Gastroesophageal sphincter (tissue), 4 donors: Measurements from ENCODE around the gene TMEM131. TPM values are rescaled to one million over a fixed set of nuclear protein-coding genes. Genes with fewer than 3 reads are reported as not detected.

Experiments used
- ATAC-seq: fragments of 150-250 bp; one replicate; pipeline ENCODE4 v1.9.1; 2016; ENCODE audit warnings: mild to moderate bottlenecking, moderate library complexity
- H3K27ac ChIP-seq, 4 donors: fragments of 200-600 bp; sonication (generic) in 3 of 4; 1 replicate in 3 of 4; 2 replicates in 1 of 4; pipeline ENCODE4 v1.5.1; 2016 to 2019
- H3K27me3 ChIP-seq: fragments of 200-600 bp; sonication (generic); one replicate; pipeline ENCODE4 v1.5.1; 2019
- H3K36me3 ChIP-seq, 2 donors: fragments of 200-600 bp; sonication (generic); one replicate each; pipeline ENCODE4 v1.5.1; 2019; ENCODE audit warnings: control low read depth in 1 of 2
- H3K4me1 ChIP-seq, 3 donors: fragments of 200-600 bp; sonication (generic); 1 replicate in 2 of 3; 2 replicates in 1 of 3; pipeline ENCODE4 v1.5.1; 2016 to 2019; ENCODE audit warnings: control low read depth in 2 of 3
- H3K4me3 ChIP-seq, 2 donors: fragments of 200-600 bp; sonication (generic); one replicate each; pipeline ENCODE4 v1.5.1; 2019; ENCODE audit warnings: mild to moderate bottlenecking in 1 of 2, moderate library complexity in 1 of 2
- H3K9me3 ChIP-seq, 3 donors: fragments of 200-600 bp; sonication (generic); one replicate each; pipeline ENCODE4 v1.5.1; 2017 to 2019; ENCODE audit warnings: control low read depth in 2 of 3
- CTCF ChIP-seq, 4 experiments: fragments of 200-600 bp in 2 of 4; fragments of 450-650 bp in 2 of 4; sonication (generic) in 1 of 4; IDR thresholded peaks; one replicate each; pipeline ENCODE4 v1.5.1; 2017 to 2019; ENCODE audit warnings: antibody characterized with exemption in 4 of 4, mild to moderate bottlenecking in 2 of 4, moderate library complexity in 2 of 4
- EP300 ChIP-seq: sonication (generic); formaldehyde crosslinking; IDR thresholded peaks from one replicate; pipeline ENCODE4 v1.6.1; 2017; ENCODE audit warnings: antibody characterized with exemption, mild to moderate bottlenecking
- POLR2A ChIP-seq, 2 donors: fragments of 450-650 bp; IDR thresholded peaks; one replicate each; pipeline ENCODE4 v1.6.1; 2017; ENCODE audit warnings: antibody characterized with exemption in 2 of 2, mild to moderate bottlenecking in 2 of 2, moderate library complexity in 1 of 2
- POLR2AphosphoS5 ChIP-seq: sonication (generic); formaldehyde crosslinking; IDR thresholded peaks from one replicate; pipeline ENCODE4 v1.6.1; 2017; ENCODE audit warnings: antibody characterized with exemption
- WGBS, 2 donors: methylation state at CpG; one replicate each; pipeline ENCODE4 v1.1.5; 2018; ENCODE audit warnings: low coverage in 1 of 2; 5-methylcytosine and 5-hydroxymethylcytosine counted together
- total RNA-seq, 4 donors: library from RNA; depleted of rRNA; stranded (reverse); fragments of >200 nt; gene quantifications; one replicate each; pipeline ENCODE4 v1.1.0, GENCODE V29; 2016

The TMEM131 gene
- total RNA-seq, 4 donors from 2014 or later: 32.0 to 46.4 (median 33.9) TPM

GRCh38 chr2:97724946-97725688 is 270.6 kb downstream of the TMEM131 start:
- Histone ChIP-seq H3K36me3 (no peaks in the 10 kb centered on the region), H3K4me3 (no peak overlapping the region), H3K4me1 (no peaks in the 10 kb centered on the region), H3K9me3 (peaks cover 0 to 7% (median 0%) of the 10 kb centered on the region in 3 donors), H3K27ac (no peak overlapping the region), H3K27me3 (peaks cover 20% of the 10 kb centered on the region)
- 89 to 91% methylated on average over 9 to 19 of the region's 31 CpGs for WGBS, 2 donors
- TF ChIP-seq CTCF (IDR thresholded peaks at IDR 0.05) (no peak), POLR2AphosphoS5 (no peak), EP300 (no peak), POLR2A (IDR thresholded peaks at IDR 0.05) (no peak)
- no peak for ATAC-seq

- H3K27ac ChIP-seq: no peak overlapping the region
- no peaks in the 10 kb centered on the region for H3K36me3 ChIP-seq
- WGBS, 2 donors: 66 to 100% methylated on average over 1 to 16 of the region's 17 CpGs
- peaks cover 0 to under 1% (median 0%) of the 10 kb centered on the region in 3 donors for H3K9me3 ChIP-seq
- TF ChIP-seq POLR2A (IDR thresholded peaks at IDR 0.05): no peak
- no peak for TF ChIP-seq CTCF (IDR thresholded peaks at IDR 0.05)
- TF ChIP-seq POLR2AphosphoS5: no peak
- TF ChIP-seq EP300: no peak
- no peak for ATAC-seq
- peaks cover 20% of the 10 kb centered on the region for H3K27me3 ChIP-seq
- H3K4me3 ChIP-seq: no peak overlapping the region
- H3K4me1 ChIP-seq: no peaks in the 10 kb centered on the region
These were observed 271.2 kb downstream of the TMEM131 start for GRCh38 chr2:97724501-97724900.

GRCh38 chr2:97724073-97724410 is 271.7 kb downstream of the TMEM131 start:
- peaks cover 20% of the 10 kb centered on the region for H3K27me3 ChIP-seq
- H3K36me3 ChIP-seq: no peaks in the 10 kb centered on the region
- H3K4me3 ChIP-seq: no peak overlapping the region
- no CpG with 5 or more reads among the region's 41 CpGs for WGBS, 2 donors
- H3K4me1 ChIP-seq: no peaks in the 10 kb centered on the region
- TF ChIP-seq CTCF (IDR thresholded peaks at IDR 0.05): no peak
- no peak for TF ChIP-seq POLR2AphosphoS5
- TF ChIP-seq POLR2A (IDR thresholded peaks at IDR 0.05): no peak
- TF ChIP-seq EP300: no peak
- H3K27ac ChIP-seq: no peak overlapping the region
- no peaks in the 10 kb centered on the region for H3K9me3 ChIP-seq
- no peak for ATAC-seq

- H3K4me3 ChIP-seq: no peak overlapping the region
- no peaks in the 10 kb centered on the region for H3K4me1 ChIP-seq
- no peaks in the 10 kb centered on the region for H3K36me3 ChIP-seq
- H3K27me3 ChIP-seq: peaks cover 20% of the 10 kb centered on the region
- no peak for TF ChIP-seq CTCF (IDR thresholded peaks at IDR 0.05)
- no peak for TF ChIP-seq EP300
- TF ChIP-seq POLR2AphosphoS5: no peak
- no peak for TF ChIP-seq POLR2A (IDR thresholded peaks at IDR 0.05)
- ATAC-seq: no peak
- WGBS, 2 donors: 89 to 91% methylated on average over 18 to 20 of the region's 37 CpGs
- no peak overlapping the region for H3K27ac ChIP-seq
- H3K9me3 ChIP-seq: no peaks in the 10 kb centered on the region
These were observed 272.3 kb downstream of the TMEM131 start for GRCh38 chr2:97723156-97724072.
